OCI-LY1 (cell line): ENCODE data around the gene ADGRL1.

Experiments used
- H2AFZ ChIP-seq: fragments of 200-600 bp; sonication (generic), shearing (Covaris generic); 2 replicates; pipeline ENCODE4 v1.6.0; 2014; ENCODE audit warnings: antibody characterized with exemption, mild to moderate bottlenecking, low read length
- H3F3A ChIP-seq: fragments of 200-600 bp; sonication (generic), shearing (Covaris generic); 2 replicates; pipeline ENCODE4 v1.6.0; 2014; ENCODE audit warnings: mild to moderate bottlenecking, antibody characterized with exemption, low read length, moderate library complexity; ENCODE audit not compliant: insufficient read depth
- H3K27ac ChIP-seq: fragments of 200-600 bp; sonication (generic); 2 replicates; pipeline ENCODE4 v1.5.1; 2014; ENCODE audit warnings: low read length, mixed run types, mild to moderate bottlenecking, low read depth; ENCODE audit not compliant: poor library complexity, severe bottlenecking
- H3K27me3 ChIP-seq: fragments of 200-600 bp; sonication (generic); 2 replicates; pipeline ENCODE4 v1.6.0; 2014; ENCODE audit warnings: antibody characterized with exemption, mild to moderate bottlenecking, low read length, moderate library complexity; ENCODE audit not compliant: insufficient read depth
- H3K36me3 ChIP-seq: fragments of 200-600 bp; sonication (generic); 2 replicates; pipeline ENCODE4 v1.6.1; 2014; ENCODE audit warnings: mild to moderate bottlenecking, antibody characterized with exemption, low read length, moderate library complexity, mixed read lengths; ENCODE audit not compliant: insufficient read depth
- H3K4me1 ChIP-seq: fragments of 200-600 bp; sonication (generic); 2 replicates; pipeline ENCODE4 v1.5.1; 2014; ENCODE audit warnings: mild to moderate bottlenecking, low read length, moderate library complexity; ENCODE audit not compliant: insufficient read depth, severe bottlenecking
- H3K4me2 ChIP-seq: fragments of 200-600 bp; sonication (generic), shearing (Covaris generic); 2 replicates; pipeline ENCODE4 v1.6.1; 2014; ENCODE audit warnings: low read length
- H3K4me3 ChIP-seq: fragments of 200-600 bp; sonication (generic); 2 replicates; pipeline ENCODE4 v1.5.1; 2014; ENCODE audit warnings: low read length, low read depth, mild to moderate bottlenecking, mixed read lengths; ENCODE audit not compliant: poor library complexity, severe bottlenecking
- H3K79me2 ChIP-seq: fragments of 200-600 bp; shearing (Covaris generic); 2 replicates; pipeline ENCODE4 v1.6.1; 2016; ENCODE audit warnings: mixed run types, low read length, mixed read lengths; ENCODE audit not compliant: insufficient read depth
- H3K9ac ChIP-seq: fragments of 200-600 bp; sonication (generic), shearing (Covaris generic); 2 replicates; pipeline ENCODE4 v1.6.1; 2014; ENCODE audit warnings: mild to moderate bottlenecking, low read length, mixed read lengths
- H3K9me2 ChIP-seq: fragments of 200-600 bp; sonication (generic), shearing (Covaris generic); 2 replicates; pipeline ENCODE4 v1.6.1; 2014; ENCODE audit warnings: low read depth, mild to moderate bottlenecking, low read length, mixed read lengths
- H3K9me3 ChIP-seq: fragments of 200-600 bp; shearing (Covaris generic); 2 replicates; pipeline ENCODE4 v1.6.1; 2014; ENCODE audit warnings: low read length, mixed read lengths
- H4K20me1 ChIP-seq: fragments of 200-600 bp; sonication (generic), shearing (Covaris generic); 2 replicates; pipeline ENCODE4 v1.6.0; 2016; ENCODE audit warnings: mild to moderate bottlenecking, low read length; ENCODE audit not compliant: insufficient read depth
- EZH2 ChIP-seq: fragments of 200-600 bp; sonication (generic), shearing (Covaris generic); IDR thresholded peaks from 2 replicates; pipeline ENCODE4 v1.8.0; 2017; ENCODE audit warnings: borderline replicate concordance, mixed run types, mild to moderate bottlenecking, antibody characterized with exemption, low read length, moderate library complexity, mixed read lengths
- TF ChIP-seq, protein P1 (sequence below): fragments of 200-600 bp; sonication (generic), shearing (Covaris generic); IDR thresholded peaks from 2 replicates; pipeline ENCODE4 v1.5.1; 2017; ENCODE audit warnings: mild to moderate bottlenecking, antibody characterized with exemption, low read length, moderate library complexity, mixed read lengths

Gene ADGRL1

DNA sequence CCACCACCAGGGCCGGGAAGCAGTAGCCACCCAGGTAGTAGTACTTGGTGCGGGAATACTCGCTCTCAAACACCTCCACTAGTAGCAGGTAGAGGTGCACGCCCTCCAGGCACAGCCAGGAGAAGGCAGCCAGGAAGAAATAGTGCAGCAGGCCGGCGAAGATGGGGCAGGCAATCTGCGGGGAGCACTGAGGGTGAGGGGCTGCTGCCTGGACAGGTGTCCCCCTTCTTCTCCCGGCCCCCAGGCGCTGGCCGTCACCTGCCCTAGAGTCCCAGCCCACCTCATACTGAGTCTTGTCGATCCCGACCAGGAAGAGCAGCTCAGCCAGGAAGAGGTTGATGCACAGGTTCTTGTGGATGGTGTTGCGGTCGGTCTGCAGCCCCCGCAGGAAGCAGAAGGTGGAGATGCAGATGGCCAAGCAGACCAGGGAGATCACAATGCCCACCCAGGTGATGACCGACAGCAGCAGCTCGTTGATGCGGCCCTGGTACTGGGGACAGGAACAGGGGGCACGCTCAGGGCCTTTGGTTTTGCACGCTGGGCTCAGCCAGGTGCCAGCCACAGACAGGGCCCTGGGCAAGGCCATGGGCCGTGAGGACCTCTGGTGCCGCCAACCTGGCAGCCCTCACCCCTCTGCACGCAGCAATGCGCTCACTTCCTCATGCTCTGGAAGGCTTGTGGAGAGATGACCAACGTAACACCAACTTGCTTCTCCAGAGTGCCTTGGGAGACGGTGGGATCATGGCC is 48.8 kb downstream of the ADGRL1 start:
- Histone ChIP-seq H3K4me2 (no peak overlapping the region), H3F3A (no peaks in the 10 kb centered on the region), H3K9me2 (no peaks in the 10 kb centered on the region), H3K4me1 (no peaks in the 10 kb centered on the region), H2AFZ (no peak overlapping the region), H3K9me3 (no peaks in the 10 kb centered on the region), H3K4me3 (no peak overlapping the region), H4K20me1 (no peaks in the 10 kb centered on the region), H3K79me2 (no peaks in the 10 kb centered on the region), H3K27ac (no peak overlapping the region), H3K36me3 (no peaks in the 10 kb centered on the region), H3K27me3 (no peaks in the 10 kb centered on the region), H3K9ac (no peak overlapping the region)
- no peak for TF ChIP-seq EZH2
- TF ChIP-seq, protein P1, sequence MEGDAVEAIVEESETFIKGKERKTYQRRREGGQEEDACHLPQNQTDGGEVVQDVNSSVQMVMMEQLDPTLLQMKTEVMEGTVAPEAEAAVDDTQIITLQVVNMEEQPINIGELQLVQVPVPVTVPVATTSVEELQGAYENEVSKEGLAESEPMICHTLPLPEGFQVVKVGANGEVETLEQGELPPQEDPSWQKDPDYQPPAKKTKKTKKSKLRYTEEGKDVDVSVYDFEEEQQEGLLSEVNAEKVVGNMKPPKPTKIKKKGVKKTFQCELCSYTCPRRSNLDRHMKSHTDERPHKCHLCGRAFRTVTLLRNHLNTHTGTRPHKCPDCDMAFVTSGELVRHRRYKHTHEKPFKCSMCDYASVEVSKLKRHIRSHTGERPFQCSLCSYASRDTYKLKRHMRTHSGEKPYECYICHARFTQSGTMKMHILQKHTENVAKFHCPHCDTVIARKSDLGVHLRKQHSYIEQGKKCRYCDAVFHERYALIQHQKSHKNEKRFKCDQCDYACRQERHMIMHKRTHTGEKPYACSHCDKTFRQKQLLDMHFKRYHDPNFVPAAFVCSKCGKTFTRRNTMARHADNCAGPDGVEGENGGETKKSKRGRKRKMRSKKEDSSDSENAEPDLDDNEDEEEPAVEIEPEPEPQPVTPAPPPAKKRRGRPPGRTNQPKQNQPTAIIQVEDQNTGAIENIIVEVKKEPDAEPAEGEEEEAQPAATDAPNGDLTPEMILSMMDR, result no peak

GRCh38 chr19:14156122-14156521 is 49.8 kb downstream of the ADGRL1 start:
- Histone ChIP-seq H3K4me2 (no peak overlapping the region), H3K4me1 (no peaks in the 10 kb centered on the region), H3K9ac (no peak overlapping the region), H3K27ac (no peak overlapping the region), H3K79me2 (no peaks in the 10 kb centered on the region), H4K20me1 (no peaks in the 10 kb centered on the region), H3K9me2 (no peaks in the 10 kb centered on the region), H3F3A (no peaks in the 10 kb centered on the region), H3K4me3 (no peak overlapping the region), H3K9me3 (no peaks in the 10 kb centered on the region), H3K36me3 (no peaks in the 10 kb centered on the region), H2AFZ (no peak overlapping the region), H3K27me3 (no peaks in the 10 kb centered on the region)
- no peak for TF ChIP-seq EZH2
- TF ChIP-seq, protein P1, result no peak

DNA sequence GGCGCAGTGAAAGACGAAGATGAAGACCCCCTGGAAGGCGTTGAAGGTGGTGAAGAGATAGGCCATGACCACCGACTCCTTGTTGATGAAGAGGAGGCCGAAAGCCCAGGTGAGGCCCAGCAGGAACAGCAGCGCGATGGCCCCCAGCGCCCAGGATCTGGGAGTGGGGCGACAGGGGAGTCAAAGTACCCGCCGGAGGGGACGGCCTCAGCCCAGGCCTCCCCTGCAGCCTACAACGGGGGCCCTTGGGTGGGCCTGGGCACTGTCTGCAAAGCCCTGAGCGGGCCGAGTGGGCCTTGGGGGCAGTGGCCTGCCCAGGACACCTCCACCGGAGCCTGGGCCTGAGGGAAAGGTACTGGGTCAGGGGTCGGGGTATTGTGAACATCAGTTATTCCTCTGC is 50.6 kb downstream of the ADGRL1 start:
- H3K9me2 ChIP-seq, result no peaks in the 10 kb centered on the region
- H3K4me3 ChIP-seq, result no peak overlapping the region
- no peaks in the 10 kb centered on the region for H3K36me3 ChIP-seq
- H3K27me3 ChIP-seq, result no peaks in the 10 kb centered on the region
- H3K27ac ChIP-seq, result no peak overlapping the region
- TF ChIP-seq EZH2, result no peak
- TF ChIP-seq, protein P1, result no peak
- H4K20me1 ChIP-seq, result no peaks in the 10 kb centered on the region
- H3K4me2 ChIP-seq, result no peak overlapping the region
- no peaks in the 10 kb centered on the region for H3K79me2 ChIP-seq
- no peak overlapping the region for H2AFZ ChIP-seq
- no peaks in the 10 kb centered on the region for H3F3A ChIP-seq
- H3K9ac ChIP-seq, result no peak overlapping the region
- H3K9me3 ChIP-seq, result no peaks in the 10 kb centered on the region
- H3K4me1 ChIP-seq, result no peaks in the 10 kb centered on the region
